PC-9 (cell line): ENCODE results near the gene ATAD3C. TPM values are rescaled to one million over a fixed set of nuclear protein-coding genes. Genes with fewer than 3 reads are reported as not detected.
"Not testable (repeated sequence)": the region's sequence is repeated elsewhere in the genome, so short reads cannot be mapped to it uniquely, and the experiment has no call there.

ENCODE experiments used
- BruUV-seq: library from RNA; stranded (reverse); fragments of 400-500 nt; replicated peaks from 2 replicates; lab custom pipeline; 2021; lab: Mats Ljungman, UMichigan
- CTCF ChIA-PET: fragments of 300-600 bp; sonication (Branson Sonifier 250); formaldehyde crosslinking; loops from one replicate; lab custom pipeline; 2022; ENCODE audit warnings: antibody characterized with exemption; lab: Charles Lee
- POLR2A ChIA-PET: fragments of 300-600 bp; sonication (Branson Sonifier 250); formaldehyde crosslinking; loops from one replicate; lab custom pipeline; 2022; ENCODE audit warnings: antibody characterized with exemption; ENCODE audit not compliant: unreplicated experiment; lab: Charles Lee
- DNase-seq, 2 experiments: peaks; one replicate each; pipeline versions ENCODE4 v3.0.0 to v3.0.0-alpha.2; 2015 to 2022; ENCODE audit warnings: mixed read lengths in 1 of 2
- H2AFZ ChIP-seq: fragments of 200-600 bp; sonication (generic); 2 replicates; pipeline ENCODE4 v1.8.1; 2017; ENCODE audit warnings: antibody characterized with exemption
- H3F3A ChIP-seq: fragments of 200-600 bp; sonication (generic); 2 replicates; pipeline ENCODE4 v1.8.1; 2017; ENCODE audit warnings: antibody characterized with exemption, mild to moderate bottlenecking, low read depth; ENCODE audit not compliant: insufficient read depth
- H3K27ac ChIP-seq: fragments of 200-600 bp; sonication (generic); 2 replicates; pipeline ENCODE4 v1.6.1; 2016; ENCODE audit warnings: mixed run types
- H3K27me3 ChIP-seq: fragments of 200-600 bp; sonication (generic); 2 replicates; pipeline ENCODE4 v1.6.1; 2016; ENCODE audit warnings: low read depth, mixed run types; ENCODE audit not compliant: insufficient read depth
- H3K36me3 ChIP-seq: fragments of 200-600 bp; sonication (generic); 2 replicates; pipeline ENCODE4 v1.6.1; 2016; ENCODE audit warnings: low read depth, mixed run types
- H3K4me1 ChIP-seq: fragments of 200-600 bp; sonication (generic); replicated peaks from 2 replicates; pipeline ENCODE4 v1.6.1; 2016; ENCODE audit warnings: mixed run types; ENCODE audit not compliant: insufficient read depth
- H3K4me2 ChIP-seq: fragments of 200-600 bp; sonication (generic); 2 replicates; pipeline ENCODE4 v1.6.1; 2017; ENCODE audit warnings: mixed run types
- H3K4me3 ChIP-seq: fragments of 200-600 bp; sonication (generic); 2 replicates; pipeline ENCODE4 v1.6.1; 2016; ENCODE audit warnings: mixed run types
- H3K79me2 ChIP-seq: fragments of 200-600 bp; sonication (generic); 2 replicates; pipeline ENCODE4 v1.6.1; 2017; ENCODE audit warnings: low read depth, mixed run types
- H3K9me2 ChIP-seq: fragments of 200-600 bp; sonication (generic); 2 replicates; pipeline ENCODE4 v1.8.1; 2017; ENCODE audit warnings: mild to moderate bottlenecking; ENCODE audit not compliant: insufficient read depth
- H3K9me3 ChIP-seq: fragments of 200-600 bp; sonication (generic); 2 replicates; pipeline ENCODE4 v1.8.1; 2016; ENCODE audit warnings: low read depth; ENCODE audit not compliant: insufficient read depth
- H4K20me1 ChIP-seq: fragments of 200-600 bp; sonication (generic); 2 replicates; pipeline ENCODE4 v1.8.1; 2017; ENCODE audit not compliant: insufficient read depth
- EZH2 ChIP-seq: fragments of 200-600 bp; sonication (generic); IDR thresholded peaks from 2 replicates; pipeline ENCODE4 v1.8.0; 2017; ENCODE audit warnings: antibody characterized with exemption, low read depth
- intact Hi-C: fragments of 100-400 bp; cut with micrococcal nuclease; formaldehyde crosslinking; loops from one replicate; pipeline ENCODE4 v1.10.0; 2022; ENCODE audit not compliant: unreplicated experiment
- total RNA-seq: library from RNA; stranded (reverse); gene quantifications from 2 replicates; pipeline ENCODE4 v1.2.3, GENCODE V29; 2021
- TF ChIP-seq, protein P1 (sequence below): fragments of 200-600 bp; sonication (generic); conservative IDR thresholded peaks from 2 replicates; pipeline ENCODE4 v1.6.1; 2017; ENCODE audit warnings: mixed run types, antibody characterized with exemption, mild to moderate bottlenecking, moderate library complexity

ATAD3C gene
- total RNA-seq, 1 experiment from 2014 or later, result 4.0 TPM

- H3K27me3 ChIP-seq, H3F3A ChIP-seq, DNase-seq, H3K36me3 ChIP-seq, H3K9me3 ChIP-seq, CTCF ChIA-PET, H3K4me2 ChIP-seq, H3K27ac ChIP-seq, BruUV-seq, H3K9me2 ChIP-seq, intact Hi-C loops, H2AFZ ChIP-seq, H3K4me3 ChIP-seq, H4K20me1 ChIP-seq, H3K4me1 ChIP-seq, POLR2A ChIA-PET: not testable (repeated sequence)
- peaks cover 27% of the 10 kb centered on the region for H3K79me2 ChIP-seq
These were observed 67.4 kb downstream of the ATAD3C start for GRCh38 chr1:1516923-1517322.

DNA sequence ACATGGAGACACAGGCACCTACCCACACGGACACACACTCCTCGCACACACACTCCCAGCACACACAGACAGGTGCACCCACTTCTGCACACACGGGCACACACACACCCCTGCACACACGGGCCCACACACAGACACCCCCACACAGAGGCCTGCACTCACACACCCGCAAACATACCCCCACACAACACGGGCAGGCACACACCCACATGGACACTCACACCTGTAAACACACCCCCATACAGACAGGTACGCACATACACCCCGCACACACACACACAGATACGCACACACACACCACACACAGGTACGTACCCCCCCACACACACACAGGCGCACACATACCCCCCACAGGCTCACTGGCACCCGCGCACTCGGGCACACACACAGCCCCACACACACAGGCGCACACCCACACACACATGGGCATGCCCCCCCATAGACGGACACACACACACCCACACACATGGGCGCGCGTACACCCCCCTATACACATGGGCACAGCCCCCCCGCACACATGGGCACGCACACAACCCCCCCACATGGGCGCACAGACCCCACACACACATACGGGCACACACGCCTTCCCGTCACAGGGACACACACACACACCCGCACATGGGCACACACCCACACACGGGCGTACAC is 68.6 kb downstream of the ATAD3C start:
- H3K4me2 ChIP-seq, result no peak overlapping the region
- H3K9me2 ChIP-seq, result no peaks in the 10 kb centered on the region
- ChIA-PET CTCF (no interaction called here), POLR2A (no interaction called here)
- H3K4me1 ChIP-seq, result no peaks in the 10 kb centered on the region
- intact Hi-C loops, result no loop called here
- H3K27ac ChIP-seq, result no peak overlapping the region
- no peak overlapping the region for H2AFZ ChIP-seq
- peaks cover 24% of the 10 kb centered on the region for H3K79me2 ChIP-seq
- TF ChIP-seq, protein P1, sequence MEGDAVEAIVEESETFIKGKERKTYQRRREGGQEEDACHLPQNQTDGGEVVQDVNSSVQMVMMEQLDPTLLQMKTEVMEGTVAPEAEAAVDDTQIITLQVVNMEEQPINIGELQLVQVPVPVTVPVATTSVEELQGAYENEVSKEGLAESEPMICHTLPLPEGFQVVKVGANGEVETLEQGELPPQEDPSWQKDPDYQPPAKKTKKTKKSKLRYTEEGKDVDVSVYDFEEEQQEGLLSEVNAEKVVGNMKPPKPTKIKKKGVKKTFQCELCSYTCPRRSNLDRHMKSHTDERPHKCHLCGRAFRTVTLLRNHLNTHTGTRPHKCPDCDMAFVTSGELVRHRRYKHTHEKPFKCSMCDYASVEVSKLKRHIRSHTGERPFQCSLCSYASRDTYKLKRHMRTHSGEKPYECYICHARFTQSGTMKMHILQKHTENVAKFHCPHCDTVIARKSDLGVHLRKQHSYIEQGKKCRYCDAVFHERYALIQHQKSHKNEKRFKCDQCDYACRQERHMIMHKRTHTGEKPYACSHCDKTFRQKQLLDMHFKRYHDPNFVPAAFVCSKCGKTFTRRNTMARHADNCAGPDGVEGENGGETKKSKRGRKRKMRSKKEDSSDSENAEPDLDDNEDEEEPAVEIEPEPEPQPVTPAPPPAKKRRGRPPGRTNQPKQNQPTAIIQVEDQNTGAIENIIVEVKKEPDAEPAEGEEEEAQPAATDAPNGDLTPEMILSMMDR, result no peak
- TF ChIP-seq EZH2, result no peak
- H3K27me3 ChIP-seq, result no peaks in the 10 kb centered on the region
- no peaks in the 10 kb centered on the region for H3F3A ChIP-seq
- no peak for DNase-seq
- BruUV-seq, result no TSS peak
- peaks cover 7% of the 10 kb centered on the region; the same call in 1 of the 2 replicates for H4K20me1 ChIP-seq
- H3K9me3 ChIP-seq, result no peaks in the 10 kb centered on the region
- H3K36me3 ChIP-seq, result peaks cover 9% of the 10 kb centered on the region
- no peak overlapping the region for H3K4me3 ChIP-seq

- intact Hi-C loops, BruUV-seq, H3K4me2 ChIP-seq, H3F3A ChIP-seq, CTCF ChIA-PET, H3K27ac ChIP-seq, DNase-seq, POLR2A ChIA-PET, H3K36me3 ChIP-seq, H3K9me3 ChIP-seq, H2AFZ ChIP-seq, H3K9me2 ChIP-seq, H3K4me3 ChIP-seq, H4K20me1 ChIP-seq, H3K27me3 ChIP-seq, H3K4me1 ChIP-seq: not testable (repeated sequence)
- H3K79me2 ChIP-seq, result peaks cover 21% of the 10 kb centered on the region
These were observed 69.1 kb downstream of the ATAD3C start for GRCh38 chr1:1518621-1519007.

Other genes with a start within 250 kb of the ATAD3C start
- 6.9 and 14.1 TPM in 2 replicates for gene TNFRSF18, start 243.1 kb upstream of the ATAD3C start, total RNA-seq
- 0.20 and 0.38 TPM in 2 replicates for gene TNFRSF4, start 235.5 kb upstream of the ATAD3C start, total RNA-seq
- gene SDF4, start 217.7 kb upstream of the ATAD3C start, total RNA-seq, result 133 and 139 TPM in 2 replicates
- 16.2 and 20.8 TPM in 2 replicates for gene B3GALT6, start 217.5 kb upstream of the ATAD3C start, total RNA-seq
- gene C1QTNF12, start 203.0 kb upstream of the ATAD3C start, total RNA-seq, result 5.2 and 11.8 TPM in 2 replicates
- gene UBE2J2, start 175.8 kb upstream of the ATAD3C start, total RNA-seq, result 54.2 and 55.0 TPM in 2 replicates
- gene SCNN1D, start 169.3 kb upstream of the ATAD3C start, total RNA-seq, result 4.2 and 4.3 TPM in 2 replicates
- 53.5 and 54.8 TPM in 2 replicates for gene ACAP3, start 141.8 kb upstream of the ATAD3C start, total RNA-seq
- 18.0 and 18.9 TPM in 2 replicates for gene PUSL1, start 141.1 kb upstream of the ATAD3C start, total RNA-seq
- gene INTS11, start 125.0 kb upstream of the ATAD3C start, total RNA-seq, result 130 and 150 TPM in 2 replicates
- gene CPTP, start 124.9 kb upstream of the ATAD3C start, total RNA-seq, result 33.7 and 37.0 TPM in 2 replicates
- gene TAS1R3, start 118.4 kb upstream of the ATAD3C start, total RNA-seq, result 0.57 and 1.2 TPM in 2 replicates
- 95.8 and 98.4 TPM in 2 replicates for gene DVL1, start 100.3 kb upstream of the ATAD3C start, total RNA-seq
- 0.55 and 0.80 TPM in 2 replicates for gene MXRA8, start 91.1 kb upstream of the ATAD3C start, total RNA-seq
- gene AURKAIP1, start 74.5 kb upstream of the ATAD3C start, total RNA-seq, result 164 and 210 TPM in 2 replicates
- 162 and 183 TPM in 2 replicates for gene CCNL2, start 50.4 kb upstream of the ATAD3C start, total RNA-seq
- 90.5 and 90.8 TPM in 2 replicates for gene MRPL20, start 42.4 kb upstream of the ATAD3C start, total RNA-seq
- 14.7 and 18.9 TPM in 2 replicates for gene ANKRD65, start 28.4 kb upstream of the ATAD3C start, total RNA-seq
- 56.6 and 65.9 TPM in 2 replicates for gene VWA1, start 14.0 kb upstream of the ATAD3C start, total RNA-seq
- gene ATAD3B, start 22.1 kb downstream of the ATAD3C start, total RNA-seq, result 28.5 and 32.8 TPM in 2 replicates
- gene ATAD3A, start 62.5 kb downstream of the ATAD3C start, total RNA-seq, result 36.6 and 43.6 TPM in 2 replicates
- 4.4 and 8.3 TPM in 2 replicates for gene TMEM240, start 90.9 kb downstream of the ATAD3C start, total RNA-seq
- gene SSU72, start 125.2 kb downstream of the ATAD3C start, total RNA-seq, result 139 and 145 TPM in 2 replicates
- 5.4 and 7.8 TPM in 2 replicates for gene FNDC10, start 150.4 kb downstream of the ATAD3C start, total RNA-seq
- gene MIB2, start 165.8 kb downstream of the ATAD3C start, total RNA-seq, result 75.0 and 92.8 TPM in 2 replicates
- 4.6 and 4.9 TPM in 2 replicates for gene MMP23B, start 182.5 kb downstream of the ATAD3C start, total RNA-seq
- gene CDK11B, start 209.3 kb downstream of the ATAD3C start, total RNA-seq, result 21.2 and 22.5 TPM in 2 replicates
- 55.4 and 63.7 TPM in 2 replicates for gene SLC35E2B, start 243.1 kb downstream of the ATAD3C start, total RNA-seq